ENCODE data around the gene MAB21L1.

The MAB21L1 gene

GRCh38 chr13:35502456-35502855 lies 26.0 kb upstream of the MAB21L1 start (continued):
- TF ChIP-seq ZNF623 (tag by site-specific recombination; IDR thresholded peaks at IDR 0.05) (no peak), ZFP37 (tag by site-specific recombination; IDR thresholded peaks at IDR 0.05) (no peak)

GRCh38 chr13:35501661-35502235 lies 25.3 kb upstream of the MAB21L1 start:
- H3K36me3 ChIP-seq (ENCODE audit: control insufficient read depth in 2 of 2, insufficient read depth in 1 of 2, low read length in 2 of 2) = no peaks in the 10 kb centered on the region
- H3K27ac ChIP-seq (ENCODE audit: extremely low read depth, low read depth, low read length) = no peak overlapping the region
- CTCF ChIA-PET = no interaction called here
- no peak overlapping the region for H3K4me3 ChIP-seq (ENCODE audit: low read depth, low read length)
- no peaks in the 10 kb centered on the region for H3K9me3 ChIP-seq (ENCODE audit: control insufficient read depth, insufficient read depth, low read depth, low read length)
- peaks cover 22% of the 10 kb centered on the region for H3K4me1 ChIP-seq (ENCODE audit: control insufficient read depth, insufficient read depth, low read length)
- TF ChIP-seq ZNF660 (tag by site-specific recombination; IDR thresholded peaks at IDR 0.05) (no peak), ZNF112 (tag by site-specific recombination; IDR thresholded peaks at IDR 0.05) (no peak), ZNF501 (tag by site-specific recombination; IDR thresholded peaks at IDR 0.05) (no peak), ZNF404 (tag by site-specific recombination; IDR thresholded peaks at IDR 0.05) (no peak), ZNF747 (tag by site-specific recombination; IDR thresholded peaks at IDR 0.05) (no peak), ZNF169 (tag by site-specific recombination; IDR thresholded peaks at IDR 0.05) (no peak), ZNF214 (tag by site-specific recombination; IDR thresholded peaks at IDR 0.05; ENCODE audit: borderline replicate concordance) (no peak), ZNF366 (tag by site-specific recombination; conservative IDR thresholded peaks at IDR 0.05) (no peak), YY1 (tag by site-specific recombination; IDR thresholded peaks at IDR 0.05) (no peak), ZNF302 (tag by site-specific recombination; IDR thresholded peaks at IDR 0.05; ENCODE audit: low read depth) (no peak), ZNF19 (tag by site-specific recombination; IDR thresholded peaks at IDR 0.05; ENCODE audit: low read depth) (no peak), ZNF513 (tag by site-specific recombination; IDR thresholded peaks at IDR 0.05) (no peak), ZNF433 (tag by site-specific recombination; IDR thresholded peaks at IDR 0.05; ENCODE audit: low read depth) (no peak), ZNF362 (tag by site-specific recombination; IDR thresholded peaks at IDR 0.05) (no peak), ZNF211 (tag by site-specific recombination; IDR thresholded peaks at IDR 0.05; ENCODE audit: low read depth) (no peak), ZNF701 (tag by site-specific recombination; IDR thresholded peaks at IDR 0.05) (no peak), ZNF335 (tag by site-specific recombination; conservative IDR thresholded peaks at IDR 0.05) (no peak), ZNF549 (tag by site-specific recombination; IDR thresholded peaks at IDR 0.05) (no peak)
- POLR2A ChIA-PET = no interaction called here

GRCh38 chr13:35500144-35500543 lies 23.7 kb upstream of the MAB21L1 start:
- ChIA-PET CTCF (interaction anchor here (0.7 kb wide), 1 partner anchor 789 kb away, joined by 4 read pairs; no protein-coding TSS in a partner anchor), POLR2A (interaction anchor here (1.4 kb wide), 1 partner anchor 24 kb away, joined by 4 read pairs; the partner anchor contains the start of gene MAB21L1)
- H3K4me1 ChIP-seq (ENCODE audit: control insufficient read depth, insufficient read depth, low read length) = peaks cover 22% of the 10 kb centered on the region
- no peak overlapping the region for H3K27ac ChIP-seq (ENCODE audit: extremely low read depth, low read depth, low read length)
- no peak for TF ChIP-seq KLF1 (tag by site-specific recombination; IDR thresholded peaks at IDR 0.05)
- no peak overlapping the region for H3K4me3 ChIP-seq (ENCODE audit: low read depth, low read length)
- no peaks in the 10 kb centered on the region for H3K36me3 ChIP-seq (ENCODE audit: control insufficient read depth in 2 of 2, insufficient read depth in 1 of 2, low read length in 2 of 2)
- H3K9me3 ChIP-seq (ENCODE audit: control insufficient read depth, insufficient read depth, low read depth, low read length) = no peaks in the 10 kb centered on the region

Measured in HEK293 (cell line).